Measurements from ENCODE around the gene SRD5A3.

SRD5A3 gene

GRCh38 chr4:55369968-55370367 is 23.9 kb downstream of the SRD5A3 start:
- no peaks in the 10 kb centered on the region for H3K27me3 ChIP-seq (replicated peaks; ENCODE audit: control insufficient read depth, insufficient read depth, low read length, poor library complexity, severe bottlenecking)
- no peaks in the 10 kb centered on the region for H3K9me3 ChIP-seq (ENCODE audit: control insufficient read depth, low read length)
- no peak for DNase-seq
- no peaks in the 10 kb centered on the region for H3K36me3 ChIP-seq (ENCODE audit: control insufficient read depth, insufficient read depth, low read length)
- H3K27ac ChIP-seq (ENCODE audit: insufficient read depth, low read length, poor library complexity, severe bottlenecking), result no peak overlapping the region
- no peak overlapping the region for H3K4me3 ChIP-seq (ENCODE audit: insufficient read depth, low read depth, low read length, poor library complexity, severe bottlenecking)
- no peaks in the 10 kb centered on the region for H3K4me1 ChIP-seq (ENCODE audit: control insufficient read depth, insufficient read depth, low read length, poor library complexity, severe bottlenecking)

DNA sequence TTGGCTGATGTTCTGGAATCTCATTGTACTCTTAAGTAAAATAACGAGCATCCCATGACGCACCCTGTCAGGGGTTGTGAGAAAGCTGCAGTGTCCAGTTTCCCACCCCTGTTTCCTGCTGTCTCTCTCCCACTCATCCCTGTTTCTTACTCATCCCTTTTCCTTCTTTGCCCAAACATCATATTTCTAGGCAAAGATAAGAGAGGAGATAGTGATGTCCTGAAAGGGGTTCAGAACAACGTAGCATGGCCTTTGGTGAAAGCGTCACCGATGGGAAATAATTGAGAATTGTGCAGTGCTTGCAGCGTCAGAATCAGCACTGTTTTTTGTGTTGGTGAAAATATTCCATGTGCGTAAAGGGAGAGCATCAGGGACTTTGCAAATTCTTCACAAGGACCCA is 26.2 kb downstream of the SRD5A3 start:
- Histone ChIP-seq H3K36me3 (ENCODE audit: control insufficient read depth, insufficient read depth, low read length) (no peaks in the 10 kb centered on the region), H3K4me1 (ENCODE audit: control insufficient read depth, insufficient read depth, low read length, poor library complexity, severe bottlenecking) (no peaks in the 10 kb centered on the region), H3K27ac (ENCODE audit: insufficient read depth, low read length, poor library complexity, severe bottlenecking) (no peak overlapping the region), H3K9me3 (ENCODE audit: control insufficient read depth, low read length) (no peaks in the 10 kb centered on the region), H3K4me3 (ENCODE audit: insufficient read depth, low read depth, low read length, poor library complexity, severe bottlenecking) (no peak overlapping the region), H3K27me3 (replicated peaks; ENCODE audit: control insufficient read depth, insufficient read depth, low read length, poor library complexity, severe bottlenecking) (no peaks in the 10 kb centered on the region)
- DNase-seq, result no peak

- Histone ChIP-seq H3K4me1 (ENCODE audit: control insufficient read depth, insufficient read depth, low read length, poor library complexity, severe bottlenecking) (no peaks in the 10 kb centered on the region), H3K27ac (ENCODE audit: insufficient read depth, low read length, poor library complexity, severe bottlenecking) (no peak overlapping the region), H3K9me3 (ENCODE audit: control insufficient read depth, low read length) (no peaks in the 10 kb centered on the region), H3K36me3 (ENCODE audit: control insufficient read depth, insufficient read depth, low read length) (no peaks in the 10 kb centered on the region), H3K27me3 (replicated peaks; ENCODE audit: control insufficient read depth, insufficient read depth, low read length, poor library complexity, severe bottlenecking) (no peaks in the 10 kb centered on the region), H3K4me3 (ENCODE audit: insufficient read depth, low read depth, low read length, poor library complexity, severe bottlenecking) (no peak overlapping the region)
- no peak for DNase-seq
These were observed 27.4 kb downstream of the SRD5A3 start for GRCh38 chr4:55373461-55373860.

GRCh38 chr4:55376698-55377097 is 30.7 kb downstream of the SRD5A3 start:
- H3K36me3 ChIP-seq (ENCODE audit: control insufficient read depth, insufficient read depth, low read length), result no peaks in the 10 kb centered on the region
- no peak overlapping the region for H3K27ac ChIP-seq (ENCODE audit: insufficient read depth, low read length, poor library complexity, severe bottlenecking)
- no peak for DNase-seq
- no peaks in the 10 kb centered on the region for H3K27me3 ChIP-seq (replicated peaks; ENCODE audit: control insufficient read depth, insufficient read depth, low read length, poor library complexity, severe bottlenecking)
- no peak overlapping the region for H3K4me3 ChIP-seq (ENCODE audit: insufficient read depth, low read depth, low read length, poor library complexity, severe bottlenecking)
- H3K4me1 ChIP-seq (ENCODE audit: control insufficient read depth, insufficient read depth, low read length, poor library complexity, severe bottlenecking), result no peaks in the 10 kb centered on the region
- no peaks in the 10 kb centered on the region for H3K9me3 ChIP-seq (ENCODE audit: control insufficient read depth, low read length)

- no peaks in the 10 kb centered on the region for H3K4me1 ChIP-seq (ENCODE audit: control insufficient read depth, insufficient read depth, low read length, poor library complexity, severe bottlenecking)
- no peak overlapping the region for H3K27ac ChIP-seq (ENCODE audit: insufficient read depth, low read length, poor library complexity, severe bottlenecking)
- no peak overlapping the region for H3K4me3 ChIP-seq (ENCODE audit: insufficient read depth, low read depth, low read length, poor library complexity, severe bottlenecking)
- DNase-seq, result no peak
- H3K36me3 ChIP-seq (ENCODE audit: control insufficient read depth, insufficient read depth, low read length), result no peaks in the 10 kb centered on the region
- no peaks in the 10 kb centered on the region for H3K9me3 ChIP-seq (ENCODE audit: control insufficient read depth, low read length)
- no peaks in the 10 kb centered on the region for H3K27me3 ChIP-seq (replicated peaks; ENCODE audit: control insufficient read depth, insufficient read depth, low read length, poor library complexity, severe bottlenecking)
These were observed 32.8 kb downstream of the SRD5A3 start for GRCh38 chr4:55378617-55379467.

DNA sequence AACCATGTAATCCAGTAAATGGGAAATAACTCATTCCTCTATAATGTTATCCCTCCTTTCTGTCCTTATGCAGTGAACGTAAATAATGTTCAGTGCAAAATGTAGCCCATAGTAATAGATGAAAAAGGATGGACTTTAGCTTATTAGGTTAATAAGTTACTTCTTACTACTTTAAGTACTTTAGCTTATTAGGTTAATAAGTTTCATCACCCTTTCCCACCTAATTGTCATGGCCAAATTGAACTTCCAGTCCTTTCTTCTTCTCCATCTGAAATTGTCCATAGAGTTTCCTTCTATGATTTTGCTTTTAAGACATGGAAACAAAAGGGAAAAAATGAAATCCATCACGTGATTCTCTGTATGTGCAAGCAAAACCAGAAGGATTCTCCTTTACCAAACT is 34.5 kb downstream of the SRD5A3 start:
- H3K4me3 ChIP-seq (ENCODE audit: insufficient read depth, low read depth, low read length, poor library complexity, severe bottlenecking), result no peak overlapping the region
- DNase-seq, result no peak
- H3K4me1 ChIP-seq (ENCODE audit: control insufficient read depth, insufficient read depth, low read length, poor library complexity, severe bottlenecking), result no peaks in the 10 kb centered on the region
- H3K36me3 ChIP-seq (ENCODE audit: control insufficient read depth, insufficient read depth, low read length), result no peaks in the 10 kb centered on the region
- H3K27me3 ChIP-seq (replicated peaks; ENCODE audit: control insufficient read depth, insufficient read depth, low read length, poor library complexity, severe bottlenecking), result no peaks in the 10 kb centered on the region
- H3K9me3 ChIP-seq (ENCODE audit: control insufficient read depth, low read length), result no peaks in the 10 kb centered on the region
- H3K27ac ChIP-seq (ENCODE audit: insufficient read depth, low read length, poor library complexity, severe bottlenecking), result no peak overlapping the region

DNA sequence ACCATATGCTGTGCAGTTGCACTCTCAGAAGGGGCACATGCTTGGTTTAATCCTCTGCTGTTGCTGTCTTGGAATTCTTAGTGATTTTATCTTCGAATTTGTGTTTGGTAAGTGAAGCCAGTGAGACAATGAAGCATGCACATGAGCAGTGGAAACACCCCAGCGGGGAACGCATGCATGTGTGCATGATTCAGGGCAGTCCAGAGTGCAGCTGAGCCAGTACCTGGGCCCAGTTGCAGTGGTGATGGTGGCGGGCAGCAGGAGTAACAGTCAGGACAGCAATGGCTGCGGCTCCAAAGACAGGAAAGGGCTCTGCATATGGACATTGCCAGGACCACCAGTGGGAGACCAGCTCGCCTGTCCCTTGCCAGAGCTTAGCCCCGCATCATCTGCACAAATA is 35.5 kb downstream of the SRD5A3 start:
- no peak for DNase-seq
- no peak overlapping the region for H3K4me3 ChIP-seq (ENCODE audit: insufficient read depth, low read depth, low read length, poor library complexity, severe bottlenecking)
- H3K27me3 ChIP-seq (replicated peaks; ENCODE audit: control insufficient read depth, insufficient read depth, low read length, poor library complexity, severe bottlenecking), result no peaks in the 10 kb centered on the region
- no peaks in the 10 kb centered on the region for H3K4me1 ChIP-seq (ENCODE audit: control insufficient read depth, insufficient read depth, low read length, poor library complexity, severe bottlenecking)
- no peaks in the 10 kb centered on the region for H3K9me3 ChIP-seq (ENCODE audit: control insufficient read depth, low read length)
- H3K36me3 ChIP-seq (ENCODE audit: control insufficient read depth, insufficient read depth, low read length), result no peaks in the 10 kb centered on the region
- no peak overlapping the region for H3K27ac ChIP-seq (ENCODE audit: insufficient read depth, low read length, poor library complexity, severe bottlenecking)

DNA sequence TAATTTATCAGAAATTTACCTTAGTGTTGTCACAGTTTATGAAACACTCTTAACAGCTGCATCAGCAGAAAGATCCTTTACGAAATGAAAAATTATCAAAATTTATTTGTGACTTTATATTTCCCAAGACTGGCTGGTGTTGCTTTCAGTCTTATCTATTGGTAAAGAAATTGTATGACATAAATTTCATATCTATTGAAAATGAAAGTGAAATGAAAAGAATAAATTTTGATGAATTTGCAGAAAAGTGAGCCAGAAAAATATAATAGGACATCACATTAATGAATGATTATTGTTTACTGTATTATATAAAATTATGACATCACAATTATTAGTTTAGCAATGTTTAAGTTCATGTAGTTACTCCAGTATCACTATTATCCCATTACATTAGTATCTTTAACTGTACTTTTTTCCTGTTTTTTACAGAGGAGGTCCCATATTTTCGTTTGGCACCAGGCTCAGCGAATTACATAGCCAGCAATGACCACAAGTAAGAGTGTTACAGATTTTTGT is 36.5 kb downstream of the SRD5A3 start:
- Histone ChIP-seq H3K4me3 (ENCODE audit: insufficient read depth, low read depth, low read length, poor library complexity, severe bottlenecking) (no peak overlapping the region), H3K9me3 (ENCODE audit: control insufficient read depth, low read length) (no peaks in the 10 kb centered on the region), H3K27me3 (replicated peaks; ENCODE audit: control insufficient read depth, insufficient read depth, low read length, poor library complexity, severe bottlenecking) (no peaks in the 10 kb centered on the region), H3K36me3 (ENCODE audit: control insufficient read depth, insufficient read depth, low read length) (no peaks in the 10 kb centered on the region), H3K4me1 (ENCODE audit: control insufficient read depth, insufficient read depth, low read length, poor library complexity, severe bottlenecking) (no peaks in the 10 kb centered on the region), H3K27ac (ENCODE audit: insufficient read depth, low read length, poor library complexity, severe bottlenecking) (no peak overlapping the region)
- DNase-seq, result no peak

- H3K4me1 ChIP-seq (ENCODE audit: control insufficient read depth, insufficient read depth, low read length, poor library complexity, severe bottlenecking), result no peaks in the 10 kb centered on the region
- no peak overlapping the region for H3K27ac ChIP-seq (ENCODE audit: insufficient read depth, low read length, poor library complexity, severe bottlenecking)
- no peaks in the 10 kb centered on the region for H3K27me3 ChIP-seq (replicated peaks; ENCODE audit: control insufficient read depth, insufficient read depth, low read length, poor library complexity, severe bottlenecking)
- DNase-seq, result no peak
- no peak overlapping the region for H3K4me3 ChIP-seq (ENCODE audit: insufficient read depth, low read depth, low read length, poor library complexity, severe bottlenecking)
- H3K36me3 ChIP-seq (ENCODE audit: control insufficient read depth, insufficient read depth, low read length), result no peaks in the 10 kb centered on the region
- H3K9me3 ChIP-seq (ENCODE audit: control insufficient read depth, low read length), result no peaks in the 10 kb centered on the region
These were observed 39.2 kb downstream of the SRD5A3 start for GRCh38 chr4:55385201-55385649.

DNA sequence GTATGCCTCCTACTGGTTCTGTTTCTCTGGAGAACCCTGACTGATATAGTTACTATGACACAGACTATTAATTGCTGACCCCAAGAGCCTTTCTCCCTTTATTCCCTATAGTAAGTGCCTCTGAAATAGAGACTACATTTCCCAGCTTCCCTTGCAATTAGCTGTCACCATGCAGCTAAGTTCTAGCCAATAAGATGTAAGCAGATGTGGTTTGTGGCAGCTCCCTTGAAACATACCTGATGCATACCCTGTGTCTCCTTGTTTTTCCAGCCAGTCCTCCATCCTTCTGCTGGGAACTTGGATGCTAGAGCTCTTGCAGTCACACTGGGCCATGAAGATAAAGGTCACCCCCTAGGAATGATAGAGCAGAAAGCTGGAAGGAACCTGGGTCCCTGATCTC is 40.0 kb downstream of the SRD5A3 start:
- Histone ChIP-seq H3K27me3 (replicated peaks; ENCODE audit: control insufficient read depth, insufficient read depth, low read length, poor library complexity, severe bottlenecking) (no peaks in the 10 kb centered on the region), H3K4me3 (ENCODE audit: insufficient read depth, low read depth, low read length, poor library complexity, severe bottlenecking) (no peak overlapping the region), H3K36me3 (ENCODE audit: control insufficient read depth, insufficient read depth, low read length) (no peaks in the 10 kb centered on the region), H3K9me3 (ENCODE audit: control insufficient read depth, low read length) (no peaks in the 10 kb centered on the region), H3K4me1 (ENCODE audit: control insufficient read depth, insufficient read depth, low read length, poor library complexity, severe bottlenecking) (no peaks in the 10 kb centered on the region), H3K27ac (ENCODE audit: insufficient read depth, low read length, poor library complexity, severe bottlenecking) (no peak overlapping the region)
- DNase-seq, result no peak
